D721Med (cell line): ENCODE data around the gene TSHR.

ENCODE experiments used
- DNase-seq: peaks from one replicate; pipeline ENCODE4 v3.0.0; 2011; ENCODE audit warnings: low spot score; ENCODE audit not compliant: insufficient read length
- FAIRE-seq: peaks from 2 replicates; lab custom pipeline; 2011; peaks lifted over from hg19 to GRCh38; lab: Jason Lieb, UNC
- CTCF ChIP-seq: IDR thresholded peaks from 2 replicates; pipeline ENCODE4 v1.5.1; 2012; ENCODE audit warnings: mild to moderate bottlenecking, control low read depth; ENCODE audit not compliant: insufficient read depth; ENCODE audit errors: missing control alignments

The TSHR gene

GRCh38 chr14:81125536-81125935 is 170.1 kb downstream of the TSHR start:
- TF ChIP-seq CTCF, result no peak
- DNase-seq (no peak), FAIRE-seq (no peak)

GRCh38 chr14:81127785-81128184 is 172.4 kb downstream of the TSHR start:
- FAIRE-seq (no peak), DNase-seq (no peak)
- no peak for TF ChIP-seq CTCF

DNA sequence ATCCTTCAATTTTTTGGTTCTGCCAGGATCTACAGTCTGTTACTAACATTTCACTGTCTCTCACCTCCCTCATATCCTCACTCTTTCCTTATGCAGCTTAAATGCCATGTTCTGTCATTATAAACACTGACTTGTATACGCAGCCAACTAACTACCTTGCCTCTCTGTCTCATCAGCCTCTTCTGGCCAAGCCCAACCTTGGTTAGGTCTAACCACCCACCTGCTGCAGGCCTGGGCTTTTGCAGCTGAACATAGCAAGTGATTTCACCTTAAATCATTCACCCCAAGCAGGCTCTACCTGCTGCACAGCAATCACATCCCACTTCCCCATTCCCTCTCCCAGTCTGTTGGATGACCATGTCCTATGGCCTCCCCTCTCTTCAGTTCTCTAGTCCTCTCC is 173.8 kb downstream of the TSHR start:
- TF ChIP-seq CTCF, result no peak
- no peak for DNase-seq
- FAIRE-seq, result no peak

- DNase-seq (no peak), FAIRE-seq (no peak)
Measured at GRCh38 chr14:81132468-81132867, 177.0 kb downstream of the TSHR start.

GRCh38 chr14:81133400-81133799 is 178.0 kb downstream of the TSHR start:
- FAIRE-seq (peak; percentile 35), DNase-seq (no peak)
- TF ChIP-seq CTCF, result no peak

More at GRCh38 chr14:81132468-81132867, 177.0 kb downstream of the TSHR start:
- TF ChIP-seq CTCF, result no peak

GRCh38 chr14:81137316-81137715 is 181.9 kb downstream of the TSHR start:
- no peak for TF ChIP-seq CTCF
- DNase-seq (no peak), FAIRE-seq (no peak)

- no peak for FAIRE-seq
- no peak for TF ChIP-seq CTCF
- no peak for DNase-seq
Measured at GRCh38 chr14:81138429-81138828, 183.0 kb downstream of the TSHR start.
